ENCODE measurements around the gene CD38. TPM values are rescaled to one million over a fixed set of nuclear protein-coding genes. Genes with fewer than 3 reads are reported as not detected.
"Not testable (repeated sequence)": the region's sequence is repeated elsewhere in the genome, so short reads cannot be mapped to it uniquely, and the experiment has no call there.

Gene CD38
- total RNA-seq, 1 donor from 2014 or later: 0.64 TPM

DNA sequence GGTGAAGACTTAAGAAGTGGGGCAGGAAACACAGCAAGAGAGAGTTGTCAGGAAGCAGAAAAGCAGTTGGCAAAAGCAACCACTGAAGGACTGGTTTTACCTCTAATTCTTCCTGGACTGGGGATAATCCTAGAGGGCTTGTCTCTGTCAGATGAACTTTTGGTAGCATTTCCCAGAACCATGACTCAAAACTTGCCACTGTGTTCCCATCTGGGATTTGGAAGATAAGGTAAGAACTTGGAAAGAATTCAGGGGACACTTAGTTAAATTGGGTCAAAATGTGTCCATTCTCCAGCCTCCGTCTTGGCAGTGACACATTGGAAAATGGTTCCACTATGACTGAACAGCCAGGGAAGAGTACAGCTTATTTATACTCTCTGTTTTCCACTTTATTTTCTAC, 55.7 kb downstream of the CD38 start:
- Histone ChIP-seq H3K9ac (no peak overlapping the region), H4K20me1 (ENCODE audit: low read depth) (no peaks in the 10 kb centered on the region), H3K4me3 (no peak overlapping the region), H3K36me3 (no peaks in the 10 kb centered on the region), H3K9me3 (ENCODE audit: low read depth) (no peaks in the 10 kb centered on the region), H3K79me2 (ENCODE audit: low read depth) (no peaks in the 10 kb centered on the region), H3K4me2 (no peak overlapping the region), H3K4me1 (no peaks in the 10 kb centered on the region), H3K27me3 (no peaks in the 10 kb centered on the region), H3K27ac (no peak overlapping the region), H3F3A (ENCODE audit: low read depth) (no peaks in the 10 kb centered on the region), H2AFZ (replicated peaks) (no peak overlapping the region)
- DNase-seq (ENCODE audit: low spot score): no peak
- TF ChIP-seq EZH2phosphoT487 (IDR thresholded peaks at IDR 0.05) (no peak), CTCF (IDR thresholded peaks at IDR 0.05) (no peak), EZH2 (IDR thresholded peaks at IDR 0.05) (no peak)
- Mint-ChIP-seq H3K27ac (no peak overlapping the region), H3K27me3 (ENCODE audit: insufficient read depth, low read depth) (no peaks in the 10 kb centered on the region), H3K36me3 (no peaks in the 10 kb centered on the region), H3K9me3 (no peaks in the 10 kb centered on the region), H3K4me3 (no peak overlapping the region), H3K4me1 (no peaks in the 10 kb centered on the region)

DNA sequence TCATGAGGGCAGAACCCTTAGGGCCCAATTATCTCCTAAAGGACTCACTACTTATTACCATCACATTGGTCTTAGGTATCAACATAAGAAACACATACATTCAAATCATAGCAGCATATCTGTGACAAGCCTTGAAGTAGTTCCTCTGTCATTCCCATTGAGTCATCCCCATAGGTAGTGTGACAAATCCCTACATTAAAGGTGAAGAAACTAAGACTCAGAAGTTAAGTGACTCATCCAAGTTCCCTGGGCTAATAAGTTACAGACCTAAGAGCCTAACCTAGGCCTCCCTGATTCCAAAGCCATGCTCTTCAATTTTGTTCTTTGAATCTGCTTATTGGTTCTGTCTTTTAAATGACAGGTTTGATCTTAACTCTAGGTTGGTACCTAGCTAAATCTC, 58.2 kb downstream of the CD38 start:
- Mint-ChIP-seq H3K27ac (no peak overlapping the region), H3K27me3 (ENCODE audit: insufficient read depth, low read depth) (peaks cover under 1% of the 10 kb centered on the region), H3K4me1 (no peaks in the 10 kb centered on the region), H3K36me3 (no peaks in the 10 kb centered on the region), H3K9me3 (peaks cover 2% of the 10 kb centered on the region), H3K4me3 (no peak overlapping the region)
- H3K4me1 ChIP-seq: no peaks in the 10 kb centered on the region
- no peak overlapping the region for H3K4me2 ChIP-seq
- H3K4me3 ChIP-seq: no peak overlapping the region
- no peaks in the 10 kb centered on the region for H3K36me3 ChIP-seq
- H4K20me1 ChIP-seq (ENCODE audit: low read depth): no peaks in the 10 kb centered on the region
- no peaks in the 10 kb centered on the region for H3K9me3 ChIP-seq (ENCODE audit: low read depth)
- no peak overlapping the region for H3K27ac ChIP-seq
- DNase-seq (ENCODE audit: low spot score): no peak
- no peaks in the 10 kb centered on the region for H3K27me3 ChIP-seq
- H3F3A ChIP-seq (ENCODE audit: low read depth): no peaks in the 10 kb centered on the region
- H2AFZ ChIP-seq (replicated peaks): no peak overlapping the region
- H3K79me2 ChIP-seq (ENCODE audit: low read depth): no peaks in the 10 kb centered on the region
- no peak for TF ChIP-seq EZH2 (IDR thresholded peaks at IDR 0.05)
- no peak for TF ChIP-seq CTCF (IDR thresholded peaks at IDR 0.05)
- no peak for TF ChIP-seq EZH2phosphoT487 (IDR thresholded peaks at IDR 0.05)
- no peak overlapping the region for H3K9ac ChIP-seq

GRCh38 chr4:15837591-15837990, 59.5 kb downstream of the CD38 start:
- H3F3A ChIP-seq (ENCODE audit: low read depth): no peaks in the 10 kb centered on the region
- H2AFZ ChIP-seq (replicated peaks): no peak overlapping the region
- H3K79me2 ChIP-seq (ENCODE audit: low read depth): no peaks in the 10 kb centered on the region
- H3K9ac ChIP-seq: no peak overlapping the region
- Mint-ChIP-seq H3K9me3 (peaks cover 3% of the 10 kb centered on the region), H3K36me3 (no peaks in the 10 kb centered on the region), H3K27ac (no peak overlapping the region), H3K4me1 (no peaks in the 10 kb centered on the region), H3K4me3 (no peak overlapping the region), H3K27me3 (ENCODE audit: insufficient read depth, low read depth) (peaks cover 2% of the 10 kb centered on the region)
- no peak overlapping the region for H3K27ac ChIP-seq
- H4K20me1 ChIP-seq (ENCODE audit: low read depth): no peaks in the 10 kb centered on the region
- H3K4me3 ChIP-seq: no peak overlapping the region
- H3K4me1 ChIP-seq: no peaks in the 10 kb centered on the region
- no peak overlapping the region for H3K4me2 ChIP-seq
- H3K9me3 ChIP-seq (ENCODE audit: low read depth): no peaks in the 10 kb centered on the region
- no peak for TF ChIP-seq EZH2phosphoT487 (IDR thresholded peaks at IDR 0.05)
- TF ChIP-seq EZH2 (IDR thresholded peaks at IDR 0.05): no peak
- TF ChIP-seq CTCF (IDR thresholded peaks at IDR 0.05): no peak
- H3K27me3 ChIP-seq: no peaks in the 10 kb centered on the region
- H3K36me3 ChIP-seq: no peaks in the 10 kb centered on the region
- DNase-seq (ENCODE audit: low spot score): no peak

- not testable (repeated sequence) for H3K27me3 ChIP-seq; H3K27me3 Mint-ChIP-seq (ENCODE audit: insufficient read depth, low read depth); H3K9me3 Mint-ChIP-seq; H3K36me3 Mint-ChIP-seq; H3K4me2 ChIP-seq; H3F3A ChIP-seq (ENCODE audit: low read depth); H3K4me1 Mint-ChIP-seq; H3K27ac Mint-ChIP-seq; H3K4me3 ChIP-seq; H3K36me3 ChIP-seq; DNase-seq (ENCODE audit: low spot score); H3K79me2 ChIP-seq (ENCODE audit: low read depth); H3K9me3 ChIP-seq (ENCODE audit: low read depth); H3K4me3 Mint-ChIP-seq; H4K20me1 ChIP-seq (ENCODE audit: low read depth); H3K4me1 ChIP-seq; H3K9ac ChIP-seq; H3K27ac ChIP-seq
- H2AFZ ChIP-seq (replicated peaks): peak overlapping the region; percentile 82
Observed at GRCh38 chr4:15841194-15841730, 63.1 kb downstream of the CD38 start.

All from neural progenitor cell (in vitro differentiated cells).